ENCODE results near the gene SYNE1.
A peak's percentile ranks its signal among the peaks of the same experiment; 100 is the strongest.
"Not testable (repeated sequence)": the region's sequence is repeated elsewhere in the genome, so short reads cannot be mapped to it uniquely, and the experiment has no call there.

SYNE1 gene

DNA sequence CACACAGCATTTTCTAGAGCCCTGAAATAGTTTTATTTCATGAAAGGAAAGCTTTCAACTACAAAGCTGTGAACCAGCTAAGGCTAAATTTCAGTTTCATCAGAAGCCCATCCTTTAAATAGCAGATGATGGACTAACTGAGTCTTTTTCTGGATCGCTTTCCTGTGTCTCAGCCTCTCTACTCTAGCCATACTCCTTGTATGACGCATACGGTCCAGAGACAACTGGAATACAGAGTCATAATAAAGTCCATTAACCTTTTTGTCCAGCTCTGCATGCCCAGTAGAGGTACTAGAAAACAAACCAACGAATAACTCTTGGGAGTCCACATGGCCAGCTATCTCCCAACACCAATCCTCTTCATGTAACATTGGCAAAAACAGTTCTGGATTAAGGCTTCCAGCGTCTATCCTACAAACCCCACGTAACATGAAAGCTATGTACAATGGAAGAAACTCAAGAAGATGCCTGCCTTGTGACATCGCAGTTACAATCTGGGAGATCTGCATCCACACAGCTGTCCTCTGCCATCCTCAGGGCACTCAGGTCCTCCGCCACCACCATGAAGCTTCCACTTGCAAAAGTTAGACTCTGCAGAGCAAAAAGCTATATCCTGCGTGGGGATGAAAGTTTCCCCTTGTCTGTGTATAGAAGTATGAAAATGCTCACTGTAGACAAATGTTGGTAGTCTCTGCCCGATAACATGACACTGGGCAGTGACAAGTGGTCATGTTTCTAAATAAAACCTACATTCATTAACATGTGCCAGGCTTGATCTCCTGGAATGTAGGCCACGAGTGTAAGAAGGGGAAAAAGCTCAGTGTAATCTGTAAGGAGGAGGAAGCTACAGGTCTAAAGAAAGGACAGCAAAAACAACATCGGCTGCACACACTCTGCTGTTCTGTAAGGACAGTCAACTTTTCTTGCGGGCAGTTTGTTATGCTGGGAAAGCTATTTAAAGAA, 469.2 kb downstream of the SYNE1 start:
- DNase-seq, result no peak

DNA sequence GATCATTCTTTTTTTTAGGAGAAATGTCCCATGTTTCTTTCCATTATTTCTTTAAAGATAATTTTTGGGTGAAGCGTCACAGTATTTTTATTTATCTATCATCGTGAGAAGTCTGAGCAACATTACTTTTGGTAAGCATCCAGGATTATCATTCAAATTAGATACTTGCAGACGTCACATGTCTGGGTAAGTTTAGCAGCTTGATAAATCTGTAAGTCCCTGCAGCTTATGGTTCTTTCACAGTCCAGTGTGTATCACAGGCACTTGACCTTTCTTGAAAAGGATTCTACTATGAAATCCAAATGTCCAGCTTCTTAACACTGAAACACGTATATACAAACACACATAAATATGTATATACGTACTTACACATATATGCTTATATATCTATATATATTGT, 470.3 kb downstream of the SYNE1 start:
- no peak for DNase-seq

DNA sequence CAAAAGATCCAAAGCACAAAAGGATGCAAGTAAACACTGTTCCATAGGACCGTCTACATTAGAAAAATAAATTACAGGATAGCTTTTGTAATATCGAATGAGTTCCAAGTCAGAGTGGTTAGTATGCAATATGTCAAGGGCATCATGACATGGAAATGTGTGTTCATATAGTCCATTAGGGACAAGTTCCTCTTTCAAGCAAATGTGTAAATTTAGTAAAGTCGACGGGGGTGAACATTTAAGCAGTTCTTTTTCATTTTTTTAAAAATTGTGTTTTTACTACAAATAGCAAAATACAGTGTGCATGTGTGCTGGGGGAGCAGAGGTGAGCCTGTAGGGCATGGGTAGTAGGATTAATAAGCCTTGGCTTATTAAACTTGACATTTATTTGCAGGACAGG, 470.7 kb downstream of the SYNE1 start:
- no peak for DNase-seq

DNA sequence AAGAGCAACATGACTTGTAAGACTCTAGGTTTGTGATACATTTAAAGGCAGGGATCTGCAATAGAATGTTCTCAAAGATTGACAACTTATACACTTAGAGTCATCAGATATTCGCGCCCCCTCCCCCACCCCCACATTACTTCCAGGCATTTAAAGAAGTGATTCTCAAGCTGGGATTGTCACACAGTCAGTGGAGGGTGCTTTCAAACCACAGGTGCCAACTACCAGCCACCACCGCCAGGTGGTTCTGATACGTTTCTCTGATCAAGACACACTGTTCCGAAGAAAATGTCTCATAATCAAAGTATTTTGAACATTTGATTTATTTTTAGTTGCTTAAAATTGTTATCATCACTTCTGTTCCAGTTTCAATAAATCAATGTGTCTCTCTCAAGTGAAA, 472.2 kb downstream of the SYNE1 start:
- DNase-seq, result no peak

GRCh38 chr6:152161501-152161900, 475.7 kb downstream of the SYNE1 start:
- peak; percentile 1 for DNase-seq

- no peak for DNase-seq
These were observed 476.8 kb downstream of the SYNE1 start for GRCh38 chr6:152160346-152160745.

GRCh38 chr6:152155792-152156191, 481.4 kb downstream of the SYNE1 start:
- no peak for DNase-seq

DNA sequence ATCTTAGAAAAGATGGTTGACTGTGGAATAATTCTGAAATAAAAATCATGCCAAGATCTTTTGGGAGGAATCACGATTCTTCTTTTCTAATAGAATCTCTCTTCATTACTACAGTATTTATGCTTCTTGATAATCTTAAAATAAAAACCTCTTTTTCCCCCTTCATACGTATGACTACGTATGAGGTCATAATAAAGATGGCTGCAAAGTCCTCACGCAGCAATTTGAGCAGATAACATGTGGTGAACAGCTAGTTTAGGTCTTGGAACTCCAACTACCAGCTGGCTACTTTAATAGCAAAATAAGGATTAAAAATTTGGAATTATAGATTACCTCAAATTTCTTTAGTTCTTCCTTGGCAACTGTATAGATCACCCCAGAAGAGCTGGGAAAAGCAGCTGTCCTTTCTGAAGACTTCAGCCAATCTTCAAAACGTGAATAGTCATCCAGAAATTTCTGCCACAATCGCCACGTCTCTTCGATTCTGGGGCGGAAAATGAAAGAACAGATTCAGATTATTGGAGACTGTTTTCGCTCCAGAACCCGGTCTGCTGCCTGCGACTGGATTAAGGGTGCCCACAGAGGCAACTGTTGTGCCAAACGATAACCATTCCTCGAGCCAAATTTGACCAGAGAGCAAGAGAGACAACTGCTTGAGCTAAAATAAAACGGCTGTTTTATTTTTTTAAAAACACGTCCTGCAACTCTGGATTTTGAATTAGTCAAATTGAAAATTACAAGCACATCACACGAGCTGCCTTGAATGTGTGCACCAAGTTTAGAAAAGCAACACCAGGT, 482.4 kb downstream of the SYNE1 start:
- no peak for DNase-seq

GRCh38 chr6:152151920-152152319, 485.2 kb downstream of the SYNE1 start:
- no peak for DNase-seq

GRCh38 chr6:152150196-152150595, 487.0 kb downstream of the SYNE1 start:
- no peak for DNase-seq

DNA sequence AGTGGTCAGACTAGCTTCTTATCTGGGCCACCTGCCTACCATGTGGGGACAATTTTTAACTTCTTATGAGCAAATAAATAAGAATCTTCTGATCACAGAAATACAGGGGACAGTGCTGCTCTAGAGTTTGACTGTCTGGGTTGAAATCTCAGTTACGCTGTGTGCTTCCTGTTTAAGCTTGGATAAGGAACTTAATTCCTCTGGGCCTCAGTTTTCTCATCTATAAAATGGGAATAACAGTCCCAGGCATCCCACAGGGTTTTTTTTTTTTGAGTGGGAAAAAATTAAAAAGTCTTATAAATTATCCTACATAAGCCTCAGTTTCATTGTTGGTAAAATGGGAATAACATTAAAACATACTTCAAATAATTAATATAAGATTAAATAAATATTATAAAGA, 488.8 kb downstream of the SYNE1 start:
- DNase-seq, result no peak

GRCh38 chr6:152147269-152147668, 489.9 kb downstream of the SYNE1 start:
- DNase-seq, result no peak

DNA sequence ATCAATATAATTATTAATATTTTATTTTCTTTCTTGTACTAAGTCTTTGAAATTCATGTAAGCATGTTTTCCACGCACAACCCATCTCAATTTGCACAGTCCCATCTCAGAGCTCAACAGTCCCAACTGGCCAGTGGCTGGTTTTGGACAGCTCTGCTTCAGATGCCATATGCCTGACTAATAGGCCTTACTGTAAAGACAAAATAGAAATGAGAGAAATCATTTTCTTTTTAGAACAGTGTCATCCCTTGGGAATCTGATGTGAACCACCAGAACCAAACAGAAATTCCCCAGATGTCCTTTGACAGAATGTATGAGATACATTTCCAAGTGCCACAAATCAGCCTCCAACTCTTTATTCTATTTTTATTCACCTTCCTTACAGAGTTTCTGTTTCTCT, 490.8 kb downstream of the SYNE1 start:
- peak; percentile 43 for DNase-seq

GRCh38 chr6:152143359-152143758, 493.8 kb downstream of the SYNE1 start:
- no peak for DNase-seq

DNA sequence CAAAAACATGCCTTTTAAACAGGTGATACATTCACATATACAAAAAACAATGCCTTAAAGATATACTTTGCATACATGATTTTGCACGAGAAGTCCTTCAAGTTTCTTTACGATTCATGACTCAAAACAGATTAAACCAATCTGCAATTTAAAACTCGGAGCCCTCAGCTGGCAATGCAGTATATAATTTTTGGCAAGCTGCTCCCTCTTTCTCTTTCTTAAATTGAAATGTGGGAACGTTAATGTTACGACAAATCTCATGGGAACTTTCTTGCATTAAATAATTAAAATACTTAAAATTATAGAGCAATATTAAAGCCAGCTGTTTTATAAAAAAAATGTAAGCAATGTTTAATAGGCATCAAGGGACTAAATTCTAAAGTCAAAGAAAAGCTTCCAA, 495.1 kb downstream of the SYNE1 start:
- no peak for DNase-seq

DNA sequence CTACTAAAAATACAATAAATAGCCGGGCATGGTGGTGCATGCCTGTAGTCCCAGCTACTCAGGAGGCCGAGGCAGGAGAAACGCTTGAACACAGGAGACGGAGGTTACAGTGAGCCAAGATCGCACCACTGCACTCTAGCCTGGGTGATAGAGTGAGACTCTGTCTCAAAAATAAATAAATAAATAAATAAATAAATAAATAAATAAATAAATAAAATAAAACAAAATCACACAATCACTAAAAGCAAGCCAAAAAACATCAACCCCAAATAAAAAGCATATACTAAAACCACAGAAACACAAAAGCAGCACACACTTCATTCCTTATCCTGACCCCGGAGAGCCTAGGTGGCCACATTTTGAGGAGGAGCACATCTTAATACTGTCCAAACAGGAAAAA, 498.8 kb downstream of the SYNE1 start:
- not testable (repeated sequence) for DNase-seq

DNA sequence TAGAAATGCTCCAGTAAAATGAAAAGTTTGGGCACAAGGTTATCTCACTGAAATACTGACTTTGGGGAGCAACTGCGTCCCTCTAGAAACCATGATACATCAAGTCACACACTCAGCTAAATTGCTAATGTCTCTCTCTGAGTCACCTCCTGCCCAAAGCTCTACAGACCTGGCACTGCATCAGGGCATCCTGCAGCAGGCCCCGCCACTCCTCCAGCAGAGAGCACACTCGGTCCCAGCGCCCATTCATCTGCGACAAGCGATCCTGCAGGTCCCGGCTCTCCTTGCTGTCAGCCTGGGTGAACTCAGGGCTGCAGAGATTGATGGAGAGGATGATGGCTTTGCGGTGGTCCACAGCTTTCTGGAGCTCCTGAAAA, 500.7 kb downstream of the SYNE1 start:
- no peak for DNase-seq

DNA sequence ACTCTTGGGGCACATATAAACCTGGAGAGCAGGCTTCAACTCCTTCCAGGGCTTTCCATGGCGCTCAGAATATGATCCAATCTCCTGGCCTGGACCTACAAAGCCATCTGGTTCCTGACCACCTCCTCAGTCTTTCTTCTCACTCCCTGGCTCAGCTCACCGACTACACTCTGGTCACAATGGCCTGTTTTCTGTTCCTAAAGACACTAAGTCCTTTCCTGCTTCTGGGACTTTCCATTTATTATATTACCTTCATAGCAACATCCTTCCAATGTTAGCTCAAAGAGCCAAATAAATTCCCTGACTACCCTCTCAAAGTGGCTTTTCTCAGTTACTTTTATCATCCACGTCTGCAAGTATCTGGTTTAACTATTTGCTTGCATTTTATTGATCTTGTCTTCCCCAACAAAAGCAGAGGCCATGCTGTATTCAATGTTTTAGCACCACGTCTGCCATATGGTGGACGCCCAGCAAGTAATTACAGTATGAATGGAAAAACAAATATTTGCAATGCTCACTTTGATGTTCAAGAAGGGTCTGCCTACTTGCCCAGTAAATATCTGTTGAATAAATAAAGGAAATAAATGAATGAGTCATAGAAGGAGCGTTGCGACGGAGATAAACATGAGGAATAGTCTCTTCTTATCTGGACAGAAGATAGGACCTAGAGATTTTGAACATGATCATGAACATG, 501.3 kb downstream of the SYNE1 start:
- DNase-seq, result no peak

DNA sequence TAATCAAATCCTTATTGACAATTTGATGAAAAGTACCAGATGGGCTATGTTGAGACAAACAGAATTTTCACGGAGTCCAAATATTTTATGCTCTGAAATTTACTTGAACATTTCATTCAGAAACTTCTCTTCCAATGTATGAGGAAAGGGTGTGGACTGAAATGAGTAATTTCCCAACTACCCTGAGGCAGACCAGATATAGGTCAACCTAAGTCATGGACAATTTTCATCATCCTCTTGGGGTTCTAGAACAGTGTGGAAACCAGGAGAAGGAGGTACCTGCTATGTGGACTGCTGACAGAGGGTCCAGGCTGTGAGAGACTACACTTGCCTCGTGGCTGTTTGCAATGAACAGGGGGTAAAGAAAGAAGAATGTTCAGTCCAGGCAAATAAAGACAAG, 506.7 kb downstream of the SYNE1 start:
- no peak for DNase-seq

- no peak for DNase-seq
These were observed 507.4 kb downstream of the SYNE1 start for GRCh38 chr6:152129691-152130151.

GRCh38 chr6:152127432-152128165, 509.6 kb downstream of the SYNE1 start:
- no peak for DNase-seq

GRCh38 chr6:152124429-152125074, 512.6 kb downstream of the SYNE1 start:
- DNase-seq, result peak; percentile 38

Data from amniotic stem cell (primary cell).